ENCODE measurements around the gene ZNFX1. TPM values are rescaled to one million over a fixed set of nuclear protein-coding genes. Genes with fewer than 3 reads are reported as not detected.

ZNFX1 gene
- total RNA-seq, 1 experiment from 2014 or later: 11.0 TPM

- CTCF ChIA-PET: interaction anchor here (0.6 to 1.0 kb wide), 2 partner anchors 78 to 105 kb away, joined by 3 read pairs; partner anchors contain the start of gene DDX27
- Mint-ChIP-seq H3K27ac (no peak overlapping the region), H3K9me3 (no peaks in the 10 kb centered on the region), H3K4me3 (no peak overlapping the region), H3K36me3 (no peaks in the 10 kb centered on the region), H3K27me3 (ENCODE audit: low read depth) (peaks cover 16% of the 10 kb centered on the region), H3K4me1 (peaks cover 27% of the 10 kb centered on the region)
- POLR2A ChIA-PET: no interaction called here
- TF ChIP-seq ARID4B (CRISPR knock-in tag; IDR thresholded peaks at IDR 0.05; ENCODE audit: borderline replicate concordance) (no peak), GTF2I (CRISPR knock-in tag; conservative IDR thresholded peaks at IDR 0.05) (no peak), ZNF423 (CRISPR knock-in tag; IDR thresholded peaks at IDR 0.05) (no peak), NFATC4 (CRISPR knock-in tag; IDR thresholded peaks at IDR 0.05) (no peak), FOXK1 (CRISPR knock-in tag; IDR thresholded peaks at IDR 0.05) (no peak), TEAD4 (CRISPR knock-in tag; IDR thresholded peaks at IDR 0.05) (no peak), NR2C2 (CRISPR knock-in tag; IDR thresholded peaks at IDR 0.05) (no peak), FOXJ3 (CRISPR knock-in tag; IDR thresholded peaks at IDR 0.05; ENCODE audit: borderline replicate concordance) (no peak), ZNF232 (CRISPR knock-in tag; IDR thresholded peaks at IDR 0.05) (no peak)
- TF ChIP-seq, protein P1, sequence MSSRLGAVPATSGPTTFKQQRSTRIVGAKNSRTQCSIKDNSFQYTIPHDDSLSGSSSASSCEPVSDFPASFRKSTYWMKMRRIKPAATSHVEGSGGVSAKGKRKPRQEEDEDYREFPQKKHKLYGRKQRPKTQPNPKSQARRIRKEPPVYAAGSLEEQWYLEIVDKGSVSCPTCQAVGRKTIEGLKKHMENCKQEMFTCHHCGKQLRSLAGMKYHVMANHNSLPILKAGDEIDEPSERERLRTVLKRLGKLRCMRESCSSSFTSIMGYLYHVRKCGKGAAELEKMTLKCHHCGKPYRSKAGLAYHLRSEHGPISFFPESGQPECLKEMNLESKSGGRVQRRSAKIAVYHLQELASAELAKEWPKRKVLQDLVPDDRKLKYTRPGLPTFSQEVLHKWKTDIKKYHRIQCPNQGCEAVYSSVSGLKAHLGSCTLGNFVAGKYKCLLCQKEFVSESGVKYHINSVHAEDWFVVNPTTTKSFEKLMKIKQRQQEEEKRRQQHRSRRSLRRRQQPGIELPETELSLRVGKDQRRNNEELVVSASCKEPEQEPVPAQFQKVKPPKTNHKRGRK (CRISPR knock-in tag; IDR thresholded peaks at IDR 0.05; ENCODE audit: borderline replicate concordance): no peak
- TF ChIP-seq, protein P2, sequence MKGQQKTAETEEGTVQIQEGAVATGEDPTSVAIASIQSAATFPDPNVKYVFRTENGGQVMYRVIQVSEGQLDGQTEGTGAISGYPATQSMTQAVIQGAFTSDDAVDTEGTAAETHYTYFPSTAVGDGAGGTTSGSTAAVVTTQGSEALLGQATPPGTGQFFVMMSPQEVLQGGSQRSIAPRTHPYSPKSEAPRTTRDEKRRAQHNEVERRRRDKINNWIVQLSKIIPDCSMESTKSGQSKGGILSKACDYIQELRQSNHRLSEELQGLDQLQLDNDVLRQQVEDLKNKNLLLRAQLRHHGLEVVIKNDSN (CRISPR knock-in tag; IDR thresholded peaks at IDR 0.05): no peak
- TF ChIP-seq, protein P3, sequence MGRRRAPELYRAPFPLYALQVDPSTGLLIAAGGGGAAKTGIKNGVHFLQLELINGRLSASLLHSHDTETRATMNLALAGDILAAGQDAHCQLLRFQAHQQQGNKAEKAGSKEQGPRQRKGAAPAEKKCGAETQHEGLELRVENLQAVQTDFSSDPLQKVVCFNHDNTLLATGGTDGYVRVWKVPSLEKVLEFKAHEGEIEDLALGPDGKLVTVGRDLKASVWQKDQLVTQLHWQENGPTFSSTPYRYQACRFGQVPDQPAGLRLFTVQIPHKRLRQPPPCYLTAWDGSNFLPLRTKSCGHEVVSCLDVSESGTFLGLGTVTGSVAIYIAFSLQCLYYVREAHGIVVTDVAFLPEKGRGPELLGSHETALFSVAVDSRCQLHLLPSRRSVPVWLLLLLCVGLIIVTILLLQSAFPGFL (CRISPR knock-in tag; IDR thresholded peaks at IDR 0.05; ENCODE audit: borderline replicate concordance): no peak
- ATAC-seq (no peak), DNase-seq (ENCODE audit: low spot score) (no peak)
These were observed 46.4 kb upstream of the ZNFX1 start for GRCh38 chr20:49324306-49324705.

DNA sequence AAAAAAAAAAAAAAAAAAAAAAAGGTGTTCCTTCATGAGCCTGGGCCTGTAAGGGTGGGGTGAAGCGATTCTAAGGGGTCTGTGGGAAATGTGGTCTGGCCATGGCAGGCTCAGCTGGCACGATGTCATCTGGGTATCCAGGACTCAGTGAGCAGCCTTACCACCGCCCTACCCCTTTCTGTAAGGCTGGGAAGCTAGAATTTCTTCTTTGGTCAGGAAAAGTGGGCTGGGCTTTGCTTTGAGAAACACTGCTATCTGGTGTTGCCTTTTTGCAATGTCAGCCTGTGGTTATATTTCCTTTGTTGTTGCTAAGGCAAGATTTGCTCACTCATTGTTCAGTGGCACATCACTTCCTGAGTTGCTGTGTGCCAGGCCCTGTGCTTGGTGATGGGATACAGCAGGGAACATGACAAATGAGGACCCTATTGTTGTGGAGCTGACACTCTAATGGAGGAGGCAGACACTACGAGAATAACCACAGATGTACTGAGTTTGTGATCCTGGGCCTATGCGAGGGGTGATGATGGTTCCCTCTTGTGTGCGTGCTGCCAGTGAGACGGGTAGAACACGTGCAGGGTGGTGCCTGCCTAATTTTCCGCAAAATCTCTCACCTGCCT, 45.9 kb upstream of the ZNFX1 start:
- H3K4me3 Mint-ChIP-seq: no peak overlapping the region
- ChIA-PET CTCF (interaction anchor here (0.5 to 3.9 kb wide), 7 partner anchors 10 to 161 kb away, joined by 3 to 31 read pairs (median 3); partner anchors contain the start of gene DDX27), POLR2A (no interaction called here)
- no peaks in the 10 kb centered on the region for H3K9me3 Mint-ChIP-seq
- peaks cover 21% of the 10 kb centered on the region for H3K27me3 Mint-ChIP-seq (ENCODE audit: low read depth)
- no peaks in the 10 kb centered on the region for H3K36me3 Mint-ChIP-seq
- DNase-seq (ENCODE audit: low spot score) (no peak), ATAC-seq (peak; percentile 25)
- H3K27ac Mint-ChIP-seq: no peak overlapping the region
- peaks cover 32% of the 10 kb centered on the region for H3K4me1 Mint-ChIP-seq
- TF ChIP-seq, protein P1 (CRISPR knock-in tag; IDR thresholded peaks at IDR 0.05; ENCODE audit: borderline replicate concordance): no peak
- TF ChIP-seq ZNF138 (CRISPR knock-in tag; conservative IDR thresholded peaks at IDR 0.05): no peak
- TF ChIP-seq CREB1 (CRISPR knock-in tag; IDR thresholded peaks at IDR 0.05): no peak
- TF ChIP-seq, protein P4, sequence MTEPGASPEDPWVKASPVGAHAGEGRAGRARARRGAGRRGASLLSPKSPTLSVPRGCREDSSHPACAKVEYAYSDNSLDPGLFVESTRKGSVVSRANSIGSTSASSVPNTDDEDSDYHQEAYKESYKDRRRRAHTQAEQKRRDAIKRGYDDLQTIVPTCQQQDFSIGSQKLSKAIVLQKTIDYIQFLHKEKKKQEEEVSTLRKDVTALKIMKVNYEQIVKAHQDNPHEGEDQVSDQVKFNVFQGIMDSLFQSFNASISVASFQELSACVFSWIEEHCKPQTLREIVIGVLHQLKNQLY (CRISPR knock-in tag; IDR thresholded peaks at IDR 0.05): no peak
- TF ChIP-seq, protein P5, sequence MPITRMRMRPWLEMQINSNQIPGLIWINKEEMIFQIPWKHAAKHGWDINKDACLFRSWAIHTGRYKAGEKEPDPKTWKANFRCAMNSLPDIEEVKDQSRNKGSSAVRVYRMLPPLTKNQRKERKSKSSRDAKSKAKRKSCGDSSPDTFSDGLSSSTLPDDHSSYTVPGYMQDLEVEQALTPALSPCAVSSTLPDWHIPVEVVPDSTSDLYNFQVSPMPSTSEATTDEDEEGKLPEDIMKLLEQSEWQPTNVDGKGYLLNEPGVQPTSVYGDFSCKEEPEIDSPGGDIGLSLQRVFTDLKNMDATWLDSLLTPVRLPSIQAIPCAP (CRISPR knock-in tag; IDR thresholded peaks at IDR 0.05): no peak
- no peak for TF ChIP-seq ARID4B (CRISPR knock-in tag; IDR thresholded peaks at IDR 0.05; ENCODE audit: borderline replicate concordance)
- no peak for TF ChIP-seq IRF2 (CRISPR knock-in tag; IDR thresholded peaks at IDR 0.05; ENCODE audit: borderline replicate concordance, low read depth)

All from WTC11 (cell line).